Uterus (tissue), 4 donors: ENCODE measurements around the gene FARS2. TPM values are rescaled to one million over a fixed set of nuclear protein-coding genes. Genes with fewer than 3 reads are reported as not detected.
A peak's percentile ranks its signal among the peaks of the same experiment; 100 is the strongest.

ENCODE experiments used
- DNase-seq, 2 donors: peaks; one replicate each; pipeline ENCODE4 v3.0.0-alpha.2; 2019 to 2020
- H3K27ac ChIP-seq, 2 donors: fragments of 200-600 bp; sonication (generic); 1 replicate in 1 of 2; 2 replicates in 1 of 2; pipeline ENCODE4 v1.5.1; 2016 to 2018
- H3K27me3 ChIP-seq, 2 donors: fragments of 200-600 bp; sonication (generic); one replicate each; pipeline ENCODE4 v1.5.1; 2018 to 2019; ENCODE audit warnings: control low read depth in 1 of 2
- H3K36me3 ChIP-seq, 2 donors: fragments of 200-600 bp; sonication (generic); one replicate each; pipeline ENCODE4 v1.5.1; 2019; ENCODE audit warnings: control low read depth in 1 of 2
- H3K4me1 ChIP-seq, 2 donors: fragments of 200-600 bp; sonication (generic); one replicate each; pipeline ENCODE4 v1.5.1; 2018 to 2019; ENCODE audit warnings: control low read depth in 1 of 2
- H3K4me3 ChIP-seq, 2 donors: fragments of 200-600 bp; sonication (generic); 1 replicate in 1 of 2; 2 replicates in 1 of 2; pipeline ENCODE4 v1.5.1; 2018 to 2019; ENCODE audit warnings: mild to moderate bottlenecking in 1 of 2
- H3K9me3 ChIP-seq, 2 donors: fragments of 200-600 bp; sonication (generic); one replicate each; pipeline ENCODE4 v1.5.1; 2019; ENCODE audit warnings: control low read depth in 1 of 2
- POLR2A ChIP-seq, 2 donors: fragments of 450-650 bp; IDR thresholded peaks; one replicate each; pipeline ENCODE4 v1.6.1; 2016; ENCODE audit warnings: antibody characterized with exemption in 2 of 2, mild to moderate bottlenecking in 1 of 2, moderate library complexity in 1 of 2
- intact Hi-C: fragments of 100-400 bp; cut with DNase I; formaldehyde crosslinking; loops from one replicate; pipeline ENCODE4 v1.15.1; 2023; ENCODE audit warnings: low total_unique reads
- total RNA-seq, 4 donors: library from RNA; depleted of rRNA in 3 of 4; stranded (reverse); fragments of >200 nt in 3 of 4; gene quantifications; one replicate each; pipeline versions ENCODE4 v1.1.0 to v1.2.4, GENCODE V29; 2014 to 2023
- TF ChIP-seq, protein P1 (sequence below), 4 experiments: fragments of 200-600 bp in 2 of 4; fragments of 450-650 bp in 2 of 4; sonication (generic) in 2 of 4; IDR thresholded peaks; one replicate each; pipeline ENCODE4 v1.5.1; 2016 to 2019; ENCODE audit warnings: antibody characterized with exemption in 4 of 4, mild to moderate bottlenecking in 2 of 4, moderate library complexity in 1 of 4
- donor health status: DM: yes; HTN: yes; CAD: no.

Gene FARS2
- total RNA-seq, 4 donors from 2014 or later: 14.4 to 32.5 (median 25.6) TPM

DNA sequence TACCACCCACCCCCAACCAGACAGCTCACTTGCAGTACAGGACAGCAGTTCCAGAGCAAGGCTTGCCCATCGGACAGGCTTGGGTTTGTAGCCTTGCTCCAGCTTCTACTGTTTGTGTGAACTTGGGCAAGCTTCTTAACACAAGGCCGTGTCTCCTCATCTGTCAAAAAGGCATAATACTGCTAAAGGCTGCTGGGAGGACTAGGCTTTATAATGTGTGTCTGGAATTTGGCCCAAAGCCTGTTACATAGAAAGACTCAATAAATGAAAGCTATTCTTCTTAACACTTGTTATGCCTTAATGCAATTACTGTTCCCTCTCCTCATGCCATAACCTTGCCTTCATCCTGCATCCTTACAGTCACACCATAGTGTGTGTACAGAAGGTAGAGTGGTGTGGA is 44.0 kb upstream of the FARS2 start:
- H3K27me3 ChIP-seq: no peaks in the 10 kb centered on the region
- intact Hi-C loops: no loop called here
- no peaks in the 10 kb centered on the region for H3K9me3 ChIP-seq
- H3K4me1 ChIP-seq: no peaks in the 10 kb centered on the region
- H3K27ac ChIP-seq: no peak overlapping the region
- no peak overlapping the region for H3K4me3 ChIP-seq
- H3K36me3 ChIP-seq: no peaks in the 10 kb centered on the region
- DNase-seq: no peak
- no peak for TF ChIP-seq POLR2A (IDR thresholded peaks at IDR 0.05)
- TF ChIP-seq, protein P1, sequence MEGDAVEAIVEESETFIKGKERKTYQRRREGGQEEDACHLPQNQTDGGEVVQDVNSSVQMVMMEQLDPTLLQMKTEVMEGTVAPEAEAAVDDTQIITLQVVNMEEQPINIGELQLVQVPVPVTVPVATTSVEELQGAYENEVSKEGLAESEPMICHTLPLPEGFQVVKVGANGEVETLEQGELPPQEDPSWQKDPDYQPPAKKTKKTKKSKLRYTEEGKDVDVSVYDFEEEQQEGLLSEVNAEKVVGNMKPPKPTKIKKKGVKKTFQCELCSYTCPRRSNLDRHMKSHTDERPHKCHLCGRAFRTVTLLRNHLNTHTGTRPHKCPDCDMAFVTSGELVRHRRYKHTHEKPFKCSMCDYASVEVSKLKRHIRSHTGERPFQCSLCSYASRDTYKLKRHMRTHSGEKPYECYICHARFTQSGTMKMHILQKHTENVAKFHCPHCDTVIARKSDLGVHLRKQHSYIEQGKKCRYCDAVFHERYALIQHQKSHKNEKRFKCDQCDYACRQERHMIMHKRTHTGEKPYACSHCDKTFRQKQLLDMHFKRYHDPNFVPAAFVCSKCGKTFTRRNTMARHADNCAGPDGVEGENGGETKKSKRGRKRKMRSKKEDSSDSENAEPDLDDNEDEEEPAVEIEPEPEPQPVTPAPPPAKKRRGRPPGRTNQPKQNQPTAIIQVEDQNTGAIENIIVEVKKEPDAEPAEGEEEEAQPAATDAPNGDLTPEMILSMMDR (IDR thresholded peaks at IDR 0.05): no peak

DNA sequence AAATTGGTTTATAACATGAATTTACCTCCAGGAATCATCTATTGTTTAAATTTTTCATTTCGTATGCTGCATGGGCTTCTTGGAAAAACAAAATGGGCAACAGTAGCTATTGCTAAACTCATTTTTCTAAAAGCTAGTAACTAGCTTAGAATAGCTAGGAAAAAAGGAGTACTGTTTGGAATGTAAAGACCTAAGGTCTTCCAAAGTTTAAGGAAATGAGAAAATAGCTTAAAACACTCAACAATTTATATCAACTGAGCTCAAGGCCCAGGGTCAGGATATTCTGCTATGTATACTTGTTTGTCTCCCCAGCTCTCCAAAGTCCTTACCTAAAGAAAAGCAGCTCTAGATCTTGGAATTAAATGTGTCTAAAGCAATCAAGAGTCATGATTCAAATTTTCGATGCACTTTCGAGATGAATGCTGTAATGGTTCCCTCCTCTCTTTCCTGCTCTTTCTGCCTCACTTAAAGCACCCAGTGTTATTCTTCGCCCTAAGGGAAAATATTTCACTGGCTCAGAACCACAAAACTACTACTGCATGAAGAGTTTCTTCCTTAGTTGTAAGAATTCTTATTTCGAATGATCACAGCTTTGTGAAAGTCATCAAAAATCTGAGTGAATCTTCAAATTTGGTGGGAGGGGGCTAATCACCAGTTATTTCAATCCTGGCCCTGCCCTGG is 42.2 kb upstream of the FARS2 start:
- no peak for DNase-seq
- no peak overlapping the region for H3K4me3 ChIP-seq
- intact Hi-C loops: no loop called here
- no peaks in the 10 kb centered on the region for H3K4me1 ChIP-seq
- H3K36me3 ChIP-seq: no peaks in the 10 kb centered on the region
- no peaks in the 10 kb centered on the region for H3K27me3 ChIP-seq
- no peaks in the 10 kb centered on the region for H3K9me3 ChIP-seq
- peak overlapping the region; percentile 3 to 35 for H3K27ac ChIP-seq
- TF ChIP-seq, protein P1 (IDR thresholded peaks at IDR 0.05): no peak
- no peak for TF ChIP-seq POLR2A (IDR thresholded peaks at IDR 0.05)

- intact Hi-C loops: no loop called here
- DNase-seq: no peak
- TF ChIP-seq, protein P1 (IDR thresholded peaks at IDR 0.05): no peak
- no peak for TF ChIP-seq POLR2A (IDR thresholded peaks at IDR 0.05)
- H3K36me3 ChIP-seq: no peaks in the 10 kb centered on the region
- no peaks in the 10 kb centered on the region for H3K4me1 ChIP-seq
- H3K4me3 ChIP-seq: no peak overlapping the region
- no peak overlapping the region for H3K27ac ChIP-seq
- no peaks in the 10 kb centered on the region for H3K27me3 ChIP-seq
- H3K9me3 ChIP-seq: no peaks in the 10 kb centered on the region
These were observed 40.9 kb upstream of the FARS2 start for GRCh38 chr6:5220443-5220842.

DNA sequence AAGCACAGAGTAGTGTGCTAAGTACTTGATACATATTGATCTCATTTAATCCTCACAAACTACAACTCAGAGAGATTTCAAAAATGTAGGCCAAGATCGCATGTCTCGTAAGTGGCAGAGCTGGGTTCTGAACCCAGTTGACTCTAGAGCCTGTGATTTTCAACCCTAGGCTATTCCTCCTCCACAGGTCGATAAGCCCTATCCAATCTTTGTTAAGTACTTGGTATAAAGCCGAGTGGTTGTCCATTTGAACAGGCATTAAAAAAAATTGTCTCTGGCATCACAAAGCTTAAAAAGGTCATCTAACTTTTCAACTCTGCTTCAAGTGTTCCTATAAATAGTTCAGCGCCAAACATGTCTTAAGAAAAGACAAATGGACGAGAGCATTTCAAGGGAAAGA is 38.0 kb upstream of the FARS2 start:
- TF ChIP-seq POLR2A (IDR thresholded peaks at IDR 0.05): no peak
- TF ChIP-seq, protein P1 (IDR thresholded peaks at IDR 0.05): no peak
- Histone ChIP-seq H3K9me3 (no peaks in the 10 kb centered on the region), H3K36me3 (no peaks in the 10 kb centered on the region), H3K27me3 (no peaks in the 10 kb centered on the region), H3K4me1 (no peaks in the 10 kb centered on the region), H3K4me3 (no peak overlapping the region), H3K27ac (no peak overlapping the region)
- intact Hi-C loops: no loop called here
- no peak for DNase-seq

DNA sequence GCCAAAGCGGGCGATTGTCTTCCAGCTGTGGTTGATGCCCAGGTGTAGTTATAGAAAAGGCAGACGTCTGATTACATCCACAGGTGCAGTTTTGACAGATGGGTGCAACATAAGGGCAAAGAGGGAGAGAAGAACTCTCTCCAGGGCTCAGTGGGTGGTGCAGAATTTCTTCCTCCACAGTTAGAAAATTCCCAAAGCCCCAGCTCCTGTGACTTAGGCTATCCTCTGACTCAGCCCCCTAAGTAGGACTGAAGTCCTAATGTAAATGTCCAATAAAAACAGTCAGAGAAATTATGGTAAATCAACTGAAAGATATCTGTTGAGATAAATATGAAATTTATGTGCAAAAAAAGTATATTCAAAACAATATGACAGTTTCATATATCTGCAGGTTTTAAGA is 32.0 kb upstream of the FARS2 start:
- H3K4me3 ChIP-seq: no peak overlapping the region
- TF ChIP-seq, protein P1 (IDR thresholded peaks at IDR 0.05): no peak
- no peak for TF ChIP-seq POLR2A (IDR thresholded peaks at IDR 0.05)
- H3K4me1 ChIP-seq: no peaks in the 10 kb centered on the region
- H3K27me3 ChIP-seq: no peaks in the 10 kb centered on the region
- intact Hi-C loops: no loop called here
- H3K9me3 ChIP-seq: no peaks in the 10 kb centered on the region
- H3K36me3 ChIP-seq: no peaks in the 10 kb centered on the region
- H3K27ac ChIP-seq: no peak overlapping the region
- DNase-seq: no peak
